NCI-H128 (cell line): ENCODE results near the gene ZNF566.
"Not testable (repeated sequence)": the region's sequence is repeated elsewhere in the genome, so short reads cannot be mapped to it uniquely, and the experiment has no call there.

ENCODE experiments used
- DNase-seq: peaks from one replicate; lab custom pipeline; 2025; ENCODE audit not compliant: unreplicated experiment; lab: John Stamatoyannopoulos, UW

The ZNF566 gene

GRCh38 chr19:36489118-36489919 is at the start of gene ZNF566:
TSS of gene ZNF566 (minus strand) at chr19:36489561. CDS start at chr19:36476557, 13,004 bp downstream.
- peak; percentile 96 for DNase-seq

- no peak for DNase-seq
Measured at GRCh38 chr19:36528921-36529518, 39.7 kb upstream of the ZNF566 start.

GRCh38 chr19:36528194-36528920 is 39.0 kb upstream of the ZNF566 start, which contains the start of gene ZNF260:
TSS of gene ZNF260 (minus strand) at chr19:36528271. CDS start at chr19:36515238, 13,033 bp downstream.
- peak; percentile 91 for DNase-seq

- no peak for DNase-seq
Measured at GRCh38 chr19:36527873-36528193, 38.5 kb upstream of the ZNF566 start.

- no peak for DNase-seq
Measured at GRCh38 chr19:36527341-36527740, 38.0 kb upstream of the ZNF566 start.

DNA sequence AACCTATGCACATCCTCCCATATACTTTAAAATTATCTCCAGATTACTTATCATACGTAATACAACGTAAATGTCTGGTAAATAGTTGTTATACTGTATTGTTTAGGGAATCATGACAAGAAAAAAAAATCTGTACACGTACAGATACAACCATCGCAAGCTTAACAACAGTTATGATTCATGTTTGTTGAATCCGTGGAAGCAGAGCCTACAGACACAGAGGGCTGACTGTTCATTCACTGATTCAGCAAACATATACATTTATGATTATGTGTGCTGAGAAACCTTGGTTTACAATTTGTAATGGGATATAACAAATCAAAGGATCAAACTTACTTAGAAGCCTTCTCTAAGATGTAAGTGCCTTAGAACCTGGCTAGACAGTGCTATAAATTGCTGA is 37.2 kb upstream of the ZNF566 start:
- DNase-seq, result no peak

DNA sequence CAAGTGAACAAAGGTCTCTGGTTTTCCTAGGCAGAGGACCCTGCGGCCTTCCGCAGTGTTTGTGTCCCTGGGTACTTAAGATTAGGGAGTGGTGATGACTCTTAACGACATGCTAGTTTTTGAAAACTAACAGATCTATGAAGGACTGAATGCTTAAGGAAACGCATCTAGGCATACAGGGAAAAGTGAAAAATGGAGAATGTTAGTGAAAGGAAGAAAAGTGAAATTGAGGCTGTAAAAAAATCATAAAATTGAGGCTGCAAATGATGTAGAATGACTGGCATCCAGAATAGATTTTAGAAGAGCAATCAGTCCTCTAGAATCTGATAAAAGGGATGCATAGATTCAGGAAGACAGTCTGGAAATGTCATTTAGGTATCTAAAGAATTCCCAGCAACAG is 35.3 kb upstream of the ZNF566 start:
- DNase-seq, result no peak

DNA sequence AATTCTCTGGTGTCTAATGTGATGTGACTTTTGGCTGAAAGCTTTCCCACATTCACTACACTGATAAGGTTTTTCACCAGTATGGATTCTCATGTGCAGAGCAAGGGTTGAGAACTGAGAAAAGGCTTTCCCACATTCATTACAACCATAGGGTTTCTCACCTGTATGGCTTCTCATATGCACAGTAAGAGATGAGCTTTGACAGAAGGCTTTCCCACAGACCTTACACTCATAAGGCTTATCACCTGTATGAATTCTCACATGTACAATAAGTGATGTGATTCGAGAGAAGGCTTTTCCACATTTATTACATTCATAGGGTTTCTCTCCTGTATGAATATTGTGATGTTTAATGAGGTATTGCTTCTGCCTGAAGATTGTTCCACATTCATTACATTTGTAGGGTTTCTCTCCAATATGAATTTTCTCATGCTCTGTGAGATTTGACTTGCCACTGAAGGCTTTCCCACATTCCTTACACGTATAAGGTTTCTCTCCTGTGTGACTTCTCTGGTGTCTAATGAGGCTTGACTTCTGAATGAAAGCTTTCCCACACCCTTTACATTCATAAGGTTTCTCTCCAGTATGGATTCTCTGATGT is 24.8 kb upstream of the ZNF566 start:
- DNase-seq, result no peak

DNA sequence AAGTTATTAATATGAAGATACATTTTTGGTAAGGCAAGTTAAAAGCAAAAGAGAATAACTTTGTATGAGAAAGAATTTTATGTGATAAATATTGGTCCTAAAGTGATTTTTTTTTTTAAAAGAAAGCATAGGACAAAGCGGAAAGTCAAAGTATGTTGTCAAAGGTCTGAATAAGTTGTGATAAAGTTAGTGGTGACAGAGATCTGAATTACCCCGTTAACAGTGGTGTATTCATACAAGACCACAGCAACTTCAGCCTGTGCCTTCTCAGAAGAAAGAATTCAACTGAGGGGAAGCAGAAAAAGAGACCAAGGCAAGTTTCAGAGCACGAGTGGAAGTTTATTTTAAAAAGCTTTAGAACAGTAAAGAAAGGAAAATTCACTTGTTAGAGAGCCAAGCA is 19.0 kb upstream of the ZNF566 start:
- DNase-seq, result no peak

DNA sequence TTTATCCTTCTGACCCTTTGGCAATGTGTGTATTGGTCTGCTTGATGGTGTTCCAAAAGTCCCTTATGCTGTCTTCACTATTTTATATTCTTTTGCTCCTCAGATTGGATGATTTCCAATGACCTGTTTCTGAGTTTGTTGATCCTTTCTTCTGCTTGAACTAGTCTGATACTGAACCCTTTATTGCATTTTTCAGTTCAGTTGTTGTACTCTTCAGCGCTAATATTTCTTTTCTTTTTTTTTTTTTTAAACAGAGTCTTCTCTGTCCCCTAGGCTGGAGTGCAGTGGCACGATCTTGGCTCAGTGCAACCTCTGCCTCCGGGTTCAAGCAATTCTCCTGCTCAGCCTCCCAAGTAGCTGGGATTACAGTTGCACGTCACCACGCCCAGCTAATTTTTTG is 12.6 kb upstream of the ZNF566 start:
- no peak for DNase-seq

DNA sequence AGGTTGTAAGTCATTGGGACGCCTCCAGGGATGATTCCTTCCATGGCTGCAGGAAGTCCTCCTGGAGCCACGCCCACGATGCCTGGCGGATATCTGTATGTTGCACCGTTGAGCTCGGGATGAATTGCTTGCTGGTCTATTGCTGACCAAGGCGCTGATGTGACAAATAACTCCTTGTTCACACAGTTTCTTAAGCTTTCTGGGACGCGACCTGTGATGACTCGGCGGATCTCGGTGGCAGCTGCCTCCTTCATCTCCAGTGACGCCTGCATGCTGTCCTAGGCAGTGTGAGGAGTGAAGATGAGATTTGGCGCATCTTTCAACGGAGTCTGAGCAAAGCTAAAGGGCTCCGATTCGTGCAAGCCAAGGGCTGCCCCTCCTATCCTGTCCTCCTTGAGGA is 7.6 kb upstream of the ZNF566 start:
- DNase-seq, result no peak

GRCh38 chr19:36492689-36493453 is 3.5 kb upstream of the ZNF566 start:
- not testable (repeated sequence) for DNase-seq

DNA sequence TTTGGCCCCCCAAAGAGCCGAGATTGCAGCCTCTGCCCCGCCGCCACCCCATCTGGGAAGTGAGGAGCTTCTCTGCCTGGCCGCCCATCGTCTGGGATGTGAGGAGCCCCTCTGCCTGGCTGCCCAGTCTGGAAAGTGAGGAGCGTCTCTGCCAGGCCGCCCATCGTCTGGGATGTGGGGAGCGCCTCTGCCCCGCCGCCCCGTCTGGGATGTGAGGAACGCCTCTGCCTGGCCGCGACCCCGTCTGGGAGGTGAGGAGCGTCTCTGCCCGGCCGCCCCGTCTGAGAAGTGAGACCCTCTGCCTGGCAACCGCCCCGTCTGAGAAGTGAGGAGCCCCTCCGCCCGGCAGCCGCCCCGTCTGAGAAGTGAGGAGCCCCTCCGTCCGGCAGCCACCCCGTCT is 1.5 kb upstream of the ZNF566 start:
- not testable (repeated sequence) for DNase-seq

GRCh38 chr19:36489920-36490415 is 607 bp upstream of the ZNF566 start:
- DNase-seq, result peak; percentile 89

DNA sequence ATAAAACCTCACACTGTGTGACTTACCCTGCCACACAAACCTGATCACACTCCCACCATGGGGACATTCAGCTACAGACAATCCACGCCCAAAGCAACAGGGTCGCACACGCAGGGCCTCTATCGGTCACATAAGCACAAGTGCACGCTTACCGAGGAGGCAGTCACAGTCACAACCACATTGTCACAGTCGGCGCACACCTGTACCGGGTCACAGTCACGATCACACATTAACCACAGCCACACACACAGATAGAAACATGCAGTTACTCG is 579 bp downstream of the ZNF566 start:
- DNase-seq, result no peak

DNA sequence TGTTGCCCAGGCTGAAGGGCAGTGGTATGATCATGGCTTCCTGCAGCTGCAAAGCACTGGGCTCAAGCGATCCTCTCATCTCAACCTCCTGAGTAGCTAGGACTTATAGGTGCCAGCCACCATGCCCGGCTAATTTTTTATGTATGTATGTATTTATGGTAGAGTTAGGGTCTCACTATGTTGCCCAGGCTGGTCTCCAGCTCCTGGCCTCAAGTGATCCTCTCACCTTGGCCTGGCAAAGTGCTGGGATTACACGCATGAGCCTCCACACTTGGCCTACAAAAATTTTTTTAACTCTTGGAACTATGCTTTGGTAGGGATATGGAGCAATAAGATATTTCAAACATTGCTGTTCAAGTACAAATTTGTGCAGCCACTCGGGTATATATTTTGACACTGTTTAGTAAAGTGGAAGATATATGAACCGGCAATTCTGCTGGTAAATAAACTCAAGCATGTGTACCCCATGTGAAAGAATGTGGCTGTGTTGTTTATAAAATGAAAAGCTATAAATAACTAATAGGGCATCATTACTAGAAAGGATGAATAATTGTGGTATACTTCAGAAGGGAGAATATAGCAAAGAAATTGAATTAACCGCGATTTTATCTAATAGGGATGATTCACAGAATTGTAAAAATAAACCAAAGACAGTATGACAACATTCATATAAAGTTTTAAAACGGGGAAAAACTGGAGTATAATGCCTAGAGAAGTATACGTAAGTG is 1.1 kb downstream of the ZNF566 start:
- DNase-seq, result no peak

DNA sequence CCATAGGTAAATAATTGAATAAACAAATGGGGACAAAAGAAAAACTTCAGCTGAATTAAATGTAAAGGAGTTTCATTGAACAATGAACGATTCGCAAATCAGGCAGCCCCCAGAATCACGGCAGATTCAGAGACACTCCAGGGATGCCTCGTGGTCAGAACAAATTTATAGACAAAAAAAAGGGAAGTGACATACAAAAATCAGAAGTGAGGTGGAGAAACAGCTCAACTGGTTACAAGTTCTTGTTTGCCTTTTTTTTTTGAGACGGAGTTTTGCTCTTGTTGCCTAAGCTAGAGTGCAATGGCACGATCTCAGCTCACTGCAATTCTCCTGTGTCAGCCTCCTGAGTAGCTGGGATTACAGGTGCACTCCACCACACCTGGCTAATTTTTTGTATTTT is 5.7 kb downstream of the ZNF566 start:
- DNase-seq, result no peak

- DNase-seq, result no peak
Measured at GRCh38 chr19:36482876-36483275, 6.5 kb downstream of the ZNF566 start.

DNA sequence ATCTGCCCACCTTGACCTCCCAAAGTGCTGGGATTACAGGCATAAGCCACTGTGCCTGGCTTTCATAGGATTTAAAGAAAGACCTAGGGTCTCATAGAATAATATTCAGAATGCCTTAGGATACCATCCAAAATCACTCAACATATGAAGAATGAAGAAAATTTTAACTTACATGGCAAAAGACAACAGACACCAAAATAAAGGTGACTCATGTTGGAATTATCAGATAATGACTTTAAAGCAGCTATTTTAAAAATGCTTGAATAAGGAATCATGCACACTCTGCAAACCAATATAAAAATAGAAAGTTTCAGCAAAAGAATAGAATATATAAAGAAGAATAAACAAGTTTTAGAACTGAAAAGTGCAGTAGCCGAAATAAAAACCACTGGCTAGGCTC is 29.3 kb downstream of the ZNF566 start:
- DNase-seq, result no peak

DNA sequence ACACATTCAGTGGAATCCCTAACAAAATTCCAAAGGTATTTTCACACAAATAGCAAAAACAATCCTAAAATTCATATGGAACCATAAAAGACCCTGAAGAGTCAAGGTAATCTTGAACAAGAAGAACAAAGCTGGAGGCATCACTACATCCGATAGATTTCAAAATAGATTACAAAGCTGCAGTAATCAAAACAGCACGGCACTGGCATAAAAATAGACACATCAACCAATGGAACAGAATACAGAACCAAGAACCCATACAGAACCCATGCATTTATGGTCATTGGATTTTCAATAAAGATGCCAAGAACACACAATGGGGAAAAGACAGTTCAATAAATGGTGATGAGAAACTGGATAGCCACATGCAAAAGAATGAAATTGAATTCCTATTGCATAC is 32.5 kb downstream of the ZNF566 start:
- DNase-seq, result no peak
